ENCODE results near the gene HSPH1. TPM values are rescaled to one million over a fixed set of nuclear protein-coding genes. Genes with fewer than 3 reads are reported as not detected.

Gene HSPH1
- total RNA-seq, 1 experiment from 2014 or later: 116 TPM

DNA sequence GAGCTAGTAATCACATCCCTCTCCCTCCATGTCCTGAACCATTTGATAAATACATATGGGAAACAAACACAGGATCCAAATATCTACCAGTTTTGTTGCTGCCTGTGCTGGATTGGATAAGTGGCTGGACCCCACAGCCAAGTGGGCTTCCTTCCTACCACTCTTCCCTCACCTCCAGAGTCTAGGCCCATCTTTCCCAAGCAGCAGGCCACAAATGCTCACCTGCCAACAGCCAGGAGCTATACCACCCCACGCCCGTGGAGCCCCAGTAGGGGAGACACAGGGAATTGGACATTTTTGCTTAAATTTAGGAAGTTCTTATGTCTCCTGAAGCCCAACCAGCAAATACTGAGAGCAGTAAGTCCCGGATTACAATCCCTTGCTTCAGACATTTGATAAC is 55.8 kb downstream of the HSPH1 start:
- H3K27me3 ChIP-seq (ENCODE audit: insufficient read depth, low read length): peaks cover 18% of the 10 kb centered on the region; the same call in 1 of the 2 replicates
- ChIA-PET POLR2A (no interaction called here), RAD21 (ENCODE audit: low non-redundant PET in 1 of 2, low total read pairs in 2 of 2, uncharacterized antibody in 2 of 2, unreplicated experiment in 2 of 2) (no interaction called here), CTCF (no interaction called here)
- TF ChIP-seq FOSL1 (IDR thresholded peaks at IDR 0.05; ENCODE audit: low read depth): no peak
- TF ChIP-seq, protein P1, sequence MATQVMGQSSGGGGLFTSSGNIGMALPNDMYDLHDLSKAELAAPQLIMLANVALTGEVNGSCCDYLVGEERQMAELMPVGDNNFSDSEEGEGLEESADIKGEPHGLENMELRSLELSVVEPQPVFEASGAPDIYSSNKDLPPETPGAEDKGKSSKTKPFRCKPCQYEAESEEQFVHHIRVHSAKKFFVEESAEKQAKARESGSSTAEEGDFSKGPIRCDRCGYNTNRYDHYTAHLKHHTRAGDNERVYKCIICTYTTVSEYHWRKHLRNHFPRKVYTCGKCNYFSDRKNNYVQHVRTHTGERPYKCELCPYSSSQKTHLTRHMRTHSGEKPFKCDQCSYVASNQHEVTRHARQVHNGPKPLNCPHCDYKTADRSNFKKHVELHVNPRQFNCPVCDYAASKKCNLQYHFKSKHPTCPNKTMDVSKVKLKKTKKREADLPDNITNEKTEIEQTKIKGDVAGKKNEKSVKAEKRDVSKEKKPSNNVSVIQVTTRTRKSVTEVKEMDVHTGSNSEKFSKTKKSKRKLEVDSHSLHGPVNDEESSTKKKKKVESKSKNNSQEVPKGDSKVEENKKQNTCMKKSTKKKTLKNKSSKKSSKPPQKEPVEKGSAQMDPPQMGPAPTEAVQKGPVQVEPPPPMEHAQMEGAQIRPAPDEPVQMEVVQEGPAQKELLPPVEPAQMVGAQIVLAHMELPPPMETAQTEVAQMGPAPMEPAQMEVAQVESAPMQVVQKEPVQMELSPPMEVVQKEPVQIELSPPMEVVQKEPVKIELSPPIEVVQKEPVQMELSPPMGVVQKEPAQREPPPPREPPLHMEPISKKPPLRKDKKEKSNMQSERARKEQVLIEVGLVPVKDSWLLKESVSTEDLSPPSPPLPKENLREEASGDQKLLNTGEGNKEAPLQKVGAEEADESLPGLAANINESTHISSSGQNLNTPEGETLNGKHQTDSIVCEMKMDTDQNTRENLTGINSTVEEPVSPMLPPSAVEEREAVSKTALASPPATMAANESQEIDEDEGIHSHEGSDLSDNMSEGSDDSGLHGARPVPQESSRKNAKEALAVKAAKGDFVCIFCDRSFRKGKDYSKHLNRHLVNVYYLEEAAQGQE (IDR thresholded peaks at IDR 0.05; ENCODE audit: low read depth): no peak
- no peak for TF ChIP-seq POLR2A (IDR thresholded peaks at IDR 0.05; ENCODE audit: borderline replicate concordance, extremely low read depth, insufficient read depth, insufficient read length)
- no peak for TF ChIP-seq SIN3A (IDR thresholded peaks at IDR 0.05; ENCODE audit: low read depth)
- TF ChIP-seq, protein P2, sequence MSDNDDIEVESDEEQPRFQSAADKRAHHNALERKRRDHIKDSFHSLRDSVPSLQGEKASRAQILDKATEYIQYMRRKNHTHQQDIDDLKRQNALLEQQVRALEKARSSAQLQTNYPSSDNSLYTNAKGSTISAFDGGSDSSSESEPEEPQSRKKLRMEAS (IDR thresholded peaks at IDR 0.05): no peak
- no peak for TF ChIP-seq YY1 (IDR thresholded peaks at IDR 0.05; ENCODE audit: extremely low read depth, insufficient replicate concordance, low read depth, low read length)
- TF ChIP-seq, protein P3, sequence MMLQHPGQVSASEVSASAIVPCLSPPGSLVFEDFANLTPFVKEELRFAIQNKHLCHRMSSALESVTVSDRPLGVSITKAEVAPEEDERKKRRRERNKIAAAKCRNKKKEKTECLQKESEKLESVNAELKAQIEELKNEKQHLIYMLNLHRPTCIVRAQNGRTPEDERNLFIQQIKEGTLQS (IDR thresholded peaks at IDR 0.05): no peak
- TF ChIP-seq CTCF (IDR thresholded peaks at IDR 0.05 in 2 of 3, conservative IDR thresholded peaks at IDR 0.05 in 1 of 3; ENCODE audit: borderline replicate concordance in 1 of 3, insufficient read depth in 1 of 3, low read depth in 2 of 3, low read length in 2 of 3): no peak
- TF ChIP-seq EZH2 (IDR thresholded peaks at IDR 0.05): no peak
- TF ChIP-seq ZBTB33 (IDR thresholded peaks at IDR 0.05; ENCODE audit: extremely low read depth, insufficient replicate concordance, low read length): no peak
- TF ChIP-seq ELF1 (IDR thresholded peaks at IDR 0.05; ENCODE audit: borderline replicate concordance, low read depth): no peak
- TF ChIP-seq JUND (IDR thresholded peaks at IDR 0.05): no peak
- no peak for TF ChIP-seq SRF (IDR thresholded peaks at IDR 0.05; ENCODE audit: low read depth)
- TF ChIP-seq CEBPB (IDR thresholded peaks at IDR 0.05; ENCODE audit: low read depth): no peak
- TF ChIP-seq EGR1 (IDR thresholded peaks at IDR 0.05; ENCODE audit: low read depth): no peak
- TF ChIP-seq RAD21 (IDR thresholded peaks at IDR 0.05; ENCODE audit: low read depth): no peak
- TF ChIP-seq TCF7L2 (IDR thresholded peaks at IDR 0.05; ENCODE audit: borderline replicate concordance, extremely low read depth, insufficient read depth, insufficient read length): no peak
- no peak for TF ChIP-seq ZNF274 (IDR thresholded peaks at IDR 0.05; ENCODE audit: low read depth, low read length)
- TF ChIP-seq CBX3 (IDR thresholded peaks at IDR 0.05; ENCODE audit: low read depth): no peak
- no peak overlapping the region for H2AFZ ChIP-seq (ENCODE audit: low read depth, low read length, poor library complexity, severe bottlenecking)
- no peak overlapping the region for H3K27ac ChIP-seq (ENCODE audit: low read depth, low read length)
- no TSS peak for BruUV-seq (replicated peaks)
- ATAC-seq (no peak), DNase-seq (ENCODE audit: low read depth, low spot score) (no peak)
- H4K20me1 ChIP-seq (ENCODE audit: insufficient read depth): no peaks in the 10 kb centered on the region
- no peaks in the 10 kb centered on the region for H3K9me2 ChIP-seq (ENCODE audit: insufficient read depth)
- no peak overlapping the region for H3K9ac ChIP-seq (ENCODE audit: low read length)
- H3K4me1 ChIP-seq (ENCODE audit: control insufficient read depth in 1 of 2, insufficient read depth in 2 of 2, low read length in 2 of 2): no peaks in the 10 kb centered on the region
- H3K9me3 ChIP-seq (ENCODE audit: control insufficient read depth in 1 of 2, insufficient read depth in 1 of 2, low read depth in 1 of 2, low read length in 2 of 2): no peaks in the 10 kb centered on the region
- intact Hi-C loops (cut with micrococcal nuclease): no loop called here
- H3K4me3 ChIP-seq (replicated peaks in 1 of 2; ENCODE audit: low read depth in 1 of 2, low read length in 2 of 2): no peak overlapping the region
- no peaks in the 10 kb centered on the region for H3K79me2 ChIP-seq (ENCODE audit: insufficient read depth, low read length)
- no peak overlapping the region for H3K4me2 ChIP-seq (ENCODE audit: low read length)
- no peaks in the 10 kb centered on the region for H3K36me3 ChIP-seq (ENCODE audit: control insufficient read depth in 1 of 2, insufficient read depth in 2 of 2, low read length in 2 of 2)
